ENCODE measurements around the gene WDR53.
"Not testable (repeated sequence)": the region's sequence is repeated elsewhere in the genome, so short reads cannot be mapped to it uniquely, and the experiment has no call there.

WDR53 gene

DNA sequence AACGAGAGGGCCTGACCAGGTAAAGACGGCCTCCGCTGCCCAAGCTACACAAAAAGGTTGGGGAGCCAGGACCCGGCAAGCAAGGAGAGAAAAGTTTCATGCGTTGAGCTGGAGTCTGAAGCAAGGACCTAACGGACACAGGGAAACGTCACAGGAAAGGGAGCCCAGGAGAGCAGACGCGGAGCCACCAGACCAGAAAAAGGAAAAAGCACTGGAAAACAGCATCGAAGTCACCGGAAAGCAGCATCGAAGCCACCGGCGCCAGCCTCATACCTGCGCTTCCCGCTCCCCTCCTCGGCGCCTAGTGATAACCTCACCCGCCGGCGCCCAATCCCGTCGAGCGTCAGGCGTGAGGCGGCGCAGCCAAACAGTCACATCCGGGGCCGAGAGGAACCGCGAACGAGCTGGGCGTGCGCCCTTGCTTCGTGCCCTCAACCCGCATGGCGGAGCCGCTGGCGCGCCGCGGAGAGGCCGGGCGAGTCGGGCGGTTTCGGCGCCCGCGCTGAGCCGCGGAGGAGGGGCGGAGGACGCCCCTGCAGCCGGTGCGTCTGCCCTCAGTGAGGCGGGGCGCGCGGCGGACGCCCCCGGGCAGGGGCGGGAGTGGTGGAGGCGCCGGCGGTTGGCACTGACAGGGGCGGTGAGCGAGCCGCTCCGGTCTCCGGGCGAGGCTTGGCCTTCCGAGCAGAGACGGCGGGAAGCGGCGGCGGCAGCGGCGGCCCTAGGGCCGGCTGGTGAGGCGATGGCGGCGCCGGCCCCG lies at the start of gene WDR53, which contains the start of gene FBXO45:
TSS of gene WDR53 (minus strand) at position 309 of the 757 bp plus-strand sequence. CDS start 7,079 bp downstream, outside the sequence.
TSS of gene FBXO45 (plus strand) at position 415 of the 757 bp plus-strand sequence. CDS start at position 740, 325 bp downstream.
- no peaks in the 10 kb centered on the region for H3K27me3 ChIP-seq (ENCODE audit: insufficient read depth, low read length)
- peak within 1 kb of the TSS; percentile 33; the same call in 1 of the 2 replicates for H3K27ac ChIP-seq (ENCODE audit: low read depth, low read length)
- H3K4me1 ChIP-seq (ENCODE audit: control insufficient read depth, insufficient read depth, low read length, unreplicated experiment): peaks cover 20% of the 10 kb centered on the region
- H3K79me2 ChIP-seq (ENCODE audit: control insufficient read depth, insufficient read depth, low read length, unreplicated experiment): peaks cover 54% of the 10 kb centered on the region
- no peaks in the 10 kb centered on the region for H3K36me3 ChIP-seq (ENCODE audit: insufficient read depth, low read length)
- H2AFZ ChIP-seq (ENCODE audit: low read length, unreplicated experiment): peak within 1 kb of the TSS; percentile 93
- peak within 1 kb of the TSS; percentile 89 for H3K4me3 ChIP-seq (ENCODE audit: low read depth, low read length)

DNA sequence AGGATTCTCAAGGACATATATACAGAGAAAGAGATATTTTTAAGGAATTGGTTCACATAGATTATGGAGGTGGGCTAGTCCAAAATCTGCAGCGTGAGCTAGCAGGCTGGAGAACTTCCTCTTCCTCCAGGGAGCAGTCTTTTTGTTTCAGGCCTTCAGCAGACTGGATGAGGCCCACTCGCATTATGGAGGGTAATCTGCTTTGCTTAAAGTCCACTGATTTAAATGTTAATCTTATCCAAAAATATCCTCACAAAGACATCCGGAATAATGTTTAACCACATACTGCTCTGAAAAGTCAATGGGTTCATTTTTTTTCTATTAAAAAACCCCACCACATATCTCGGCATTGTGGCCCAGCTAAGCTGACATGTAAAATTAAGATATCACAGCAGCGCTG lies 48.9 kb upstream of the WDR53 start:
- no peak overlapping the region for H3K27ac ChIP-seq (ENCODE audit: low read depth, low read length)
- H2AFZ ChIP-seq (ENCODE audit: low read length, unreplicated experiment): no peak overlapping the region
- no peaks in the 10 kb centered on the region for H3K4me1 ChIP-seq (ENCODE audit: control insufficient read depth, insufficient read depth, low read length, unreplicated experiment)
- H3K79me2 ChIP-seq (ENCODE audit: control insufficient read depth, insufficient read depth, low read length, unreplicated experiment): no peaks in the 10 kb centered on the region
- H3K4me3 ChIP-seq (ENCODE audit: low read depth, low read length): no peak overlapping the region
- no peaks in the 10 kb centered on the region for H3K36me3 ChIP-seq (ENCODE audit: insufficient read depth, low read length)
- no peaks in the 10 kb centered on the region for H3K27me3 ChIP-seq (ENCODE audit: insufficient read depth, low read length)

DNA sequence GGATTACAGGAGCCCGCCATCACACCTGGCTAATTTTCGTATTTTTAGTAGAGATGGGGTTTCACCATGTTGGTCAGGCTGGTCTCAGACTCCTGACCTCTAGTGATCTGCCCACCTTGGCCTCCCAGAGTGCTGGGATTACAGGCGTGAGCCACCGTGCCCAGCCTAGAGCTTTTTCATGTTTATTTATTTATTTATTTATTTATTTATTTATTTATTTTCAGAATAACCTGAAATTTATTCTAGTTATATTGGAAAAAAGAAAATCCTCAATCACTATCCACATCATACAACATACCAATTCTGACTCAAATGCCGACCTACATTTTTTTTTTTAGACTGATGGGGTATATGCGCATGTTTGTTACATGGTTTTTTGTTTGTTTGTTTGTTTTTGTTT lies 46.9 kb upstream of the WDR53 start:
- H3K27me3 ChIP-seq (ENCODE audit: insufficient read depth, low read length); H3K4me3 ChIP-seq (ENCODE audit: low read depth, low read length): not testable (repeated sequence)

DNA sequence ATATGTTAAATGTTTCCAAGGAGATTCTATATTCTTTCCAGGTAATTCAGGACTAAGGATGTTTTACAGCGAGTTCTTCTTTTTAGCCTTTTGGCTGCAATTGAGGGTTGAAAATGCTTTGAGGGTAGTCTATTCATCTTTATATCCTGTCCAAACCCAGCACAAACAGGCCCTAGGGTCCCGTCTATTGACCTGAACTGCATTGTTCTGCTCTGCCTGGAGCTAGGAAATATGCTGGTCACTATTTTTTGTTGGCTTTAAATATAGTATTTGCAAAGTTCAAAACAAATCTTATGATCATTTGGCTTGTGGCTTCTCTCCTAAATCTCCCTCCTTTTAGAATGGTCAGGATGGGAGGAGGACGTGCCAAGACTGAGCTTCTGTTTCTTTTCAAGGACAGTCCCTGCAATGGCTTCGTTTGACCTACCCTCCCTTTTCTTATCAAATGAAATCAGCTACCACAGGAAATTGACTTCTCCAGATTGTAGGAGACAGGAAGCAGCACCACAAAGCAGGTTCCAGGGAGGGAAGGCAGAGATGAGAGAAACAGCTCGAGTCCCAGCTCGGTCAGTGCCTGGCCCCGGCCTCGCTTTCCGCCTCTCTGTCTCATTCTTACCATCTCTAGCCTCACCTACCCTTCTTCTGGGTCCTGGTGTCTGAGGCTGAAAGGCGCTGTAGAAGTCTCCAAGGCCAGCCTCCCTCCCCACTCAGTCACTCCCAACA lies 43.6 kb upstream of the WDR53 start:
- Histone ChIP-seq H3K4me1 (ENCODE audit: control insufficient read depth, insufficient read depth, low read length, unreplicated experiment) (peaks cover 5% of the 10 kb centered on the region), H3K27me3 (ENCODE audit: insufficient read depth, low read length) (no peaks in the 10 kb centered on the region), H2AFZ (ENCODE audit: low read length, unreplicated experiment) (no peak overlapping the region), H3K36me3 (ENCODE audit: insufficient read depth, low read length) (no peaks in the 10 kb centered on the region), H3K27ac (ENCODE audit: low read depth, low read length) (no peak overlapping the region), H3K4me3 (ENCODE audit: low read depth, low read length) (no peak overlapping the region), H3K79me2 (ENCODE audit: control insufficient read depth, insufficient read depth, low read length, unreplicated experiment) (no peaks in the 10 kb centered on the region)

More for the DNA sequence above, 46.9 kb upstream of the WDR53 start:
- H2AFZ ChIP-seq (ENCODE audit: low read length, unreplicated experiment); H3K4me1 ChIP-seq (ENCODE audit: control insufficient read depth, insufficient read depth, low read length, unreplicated experiment); H3K79me2 ChIP-seq (ENCODE audit: control insufficient read depth, insufficient read depth, low read length, unreplicated experiment); H3K36me3 ChIP-seq (ENCODE audit: insufficient read depth, low read length); H3K27ac ChIP-seq (ENCODE audit: low read depth, low read length): not testable (repeated sequence)

DNA sequence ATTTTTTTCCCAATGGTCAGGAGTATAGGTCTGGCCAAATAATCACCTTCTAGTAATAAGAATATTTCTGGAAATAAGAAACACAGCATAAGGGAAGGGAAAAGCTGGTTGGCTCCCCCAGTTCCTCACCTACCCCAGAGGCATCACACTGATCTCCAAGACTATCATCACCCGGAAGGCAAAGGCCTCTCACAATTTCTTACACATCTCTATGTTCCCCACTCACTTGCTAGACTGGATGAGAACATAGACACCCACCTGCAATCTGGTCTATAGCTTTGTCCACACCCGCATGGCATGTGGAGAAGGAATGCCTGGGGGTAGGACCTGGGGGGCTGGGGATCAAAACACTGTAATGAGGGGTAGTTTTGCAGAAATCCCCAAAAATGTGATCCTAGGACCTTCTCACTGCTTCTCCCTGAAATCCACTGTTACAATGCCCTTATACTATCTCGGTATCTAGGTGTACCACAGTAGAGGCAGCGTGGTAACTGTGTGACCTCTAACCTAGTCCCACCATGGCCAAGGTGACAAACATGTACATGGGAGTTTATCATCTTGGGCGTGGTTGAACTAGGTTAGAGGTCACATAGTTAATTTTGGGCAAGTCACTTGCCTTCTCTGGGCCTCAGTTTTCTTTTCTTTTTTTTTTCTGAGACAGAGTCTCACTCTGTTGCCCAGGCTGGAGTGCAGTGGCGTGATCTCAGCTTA lies 41.6 kb upstream of the WDR53 start:
- Histone ChIP-seq H3K4me1 (ENCODE audit: control insufficient read depth, insufficient read depth, low read length, unreplicated experiment) (peaks cover 5% of the 10 kb centered on the region), H3K36me3 (ENCODE audit: insufficient read depth, low read length) (no peaks in the 10 kb centered on the region), H2AFZ (ENCODE audit: low read length, unreplicated experiment) (peak overlapping the region; percentile 40), H3K27ac (ENCODE audit: low read depth, low read length) (no peak overlapping the region), H3K79me2 (ENCODE audit: control insufficient read depth, insufficient read depth, low read length, unreplicated experiment) (no peaks in the 10 kb centered on the region), H3K27me3 (ENCODE audit: insufficient read depth, low read length) (no peaks in the 10 kb centered on the region), H3K4me3 (ENCODE audit: low read depth, low read length) (no peak overlapping the region)

DNA sequence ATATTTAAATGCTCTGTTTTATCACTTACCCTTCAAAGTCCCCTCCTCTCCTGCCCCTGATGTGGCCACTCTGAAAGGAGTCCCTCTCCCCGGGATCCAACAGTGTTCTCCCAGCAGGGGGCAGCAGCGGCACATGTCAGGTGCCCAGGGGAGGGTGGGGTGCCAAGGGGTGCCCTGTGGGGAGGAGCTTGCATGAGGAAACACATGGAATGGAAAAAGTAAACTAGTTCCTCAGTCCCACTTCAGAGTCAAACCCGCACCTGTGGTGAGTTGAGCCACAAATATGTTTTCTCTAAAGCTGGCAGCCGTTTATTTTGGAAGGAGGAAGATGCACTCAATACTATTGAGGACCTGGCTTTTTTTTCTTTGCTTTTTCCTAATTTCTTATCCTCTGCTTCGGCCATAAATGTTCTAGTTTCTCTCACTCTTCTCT lies 41.0 kb upstream of the WDR53 start:
- Histone ChIP-seq H3K36me3 (ENCODE audit: insufficient read depth, low read length) (no peaks in the 10 kb centered on the region), H3K79me2 (ENCODE audit: control insufficient read depth, insufficient read depth, low read length, unreplicated experiment) (no peaks in the 10 kb centered on the region), H3K4me1 (ENCODE audit: control insufficient read depth, insufficient read depth, low read length, unreplicated experiment) (peaks cover 5% of the 10 kb centered on the region), H3K4me3 (ENCODE audit: low read depth, low read length) (no peak overlapping the region), H2AFZ (ENCODE audit: low read length, unreplicated experiment) (no peak overlapping the region), H3K27me3 (ENCODE audit: insufficient read depth, low read length) (no peaks in the 10 kb centered on the region), H3K27ac (ENCODE audit: low read depth, low read length) (no peak overlapping the region)

DNA sequence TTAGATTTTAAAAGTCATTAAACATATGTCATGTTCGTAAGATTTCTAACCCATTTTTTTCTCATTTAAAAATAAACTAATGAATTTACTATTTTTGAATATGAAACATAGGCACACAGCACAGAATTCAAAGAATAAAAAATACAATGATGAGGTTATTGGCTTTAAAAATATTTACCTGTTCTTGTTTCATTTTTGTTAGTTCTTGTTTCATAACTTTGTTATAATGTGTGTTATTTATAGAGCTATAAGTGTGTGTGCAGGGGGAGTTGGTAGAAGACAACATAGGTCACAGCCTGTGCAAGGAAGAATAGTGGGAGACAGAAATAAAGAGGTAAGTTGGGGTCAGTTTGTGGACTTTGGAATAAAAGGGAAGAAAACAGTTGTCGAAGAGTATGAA lies 40.3 kb upstream of the WDR53 start:
- Histone ChIP-seq H3K27me3 (ENCODE audit: insufficient read depth, low read length) (no peaks in the 10 kb centered on the region), H2AFZ (ENCODE audit: low read length, unreplicated experiment) (no peak overlapping the region), H3K36me3 (ENCODE audit: insufficient read depth, low read length) (no peaks in the 10 kb centered on the region), H3K4me1 (ENCODE audit: control insufficient read depth, insufficient read depth, low read length, unreplicated experiment) (peaks cover 5% of the 10 kb centered on the region), H3K4me3 (ENCODE audit: low read depth, low read length) (no peak overlapping the region), H3K79me2 (ENCODE audit: control insufficient read depth, insufficient read depth, low read length, unreplicated experiment) (no peaks in the 10 kb centered on the region), H3K27ac (ENCODE audit: low read depth, low read length) (no peak overlapping the region)

DNA sequence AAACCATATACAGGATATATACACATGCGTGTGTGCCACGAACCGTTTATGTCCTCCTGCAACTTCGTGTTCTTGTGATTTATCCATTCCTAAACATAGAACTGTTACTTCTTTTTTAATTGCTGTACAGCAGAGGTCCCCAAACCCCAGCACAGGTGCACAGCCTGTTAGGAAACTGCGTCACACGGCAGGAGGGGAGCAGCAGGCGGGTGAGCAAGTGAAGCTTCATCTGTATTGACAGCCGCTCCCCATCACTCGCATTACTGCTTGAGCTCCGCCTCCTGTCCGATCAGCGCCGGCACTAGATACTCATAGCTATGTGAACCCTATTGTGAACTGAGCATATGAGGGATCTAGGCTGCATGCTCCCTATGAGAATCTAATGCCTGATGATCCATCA lies 36.2 kb upstream of the WDR53 start:
- Histone ChIP-seq H3K36me3 (ENCODE audit: insufficient read depth, low read length) (no peaks in the 10 kb centered on the region), H2AFZ (ENCODE audit: low read length, unreplicated experiment) (no peak overlapping the region), H3K4me1 (ENCODE audit: control insufficient read depth, insufficient read depth, low read length, unreplicated experiment) (no peaks in the 10 kb centered on the region), H3K27me3 (ENCODE audit: insufficient read depth, low read length) (no peaks in the 10 kb centered on the region), H3K27ac (ENCODE audit: low read depth, low read length) (no peak overlapping the region), H3K79me2 (ENCODE audit: control insufficient read depth, insufficient read depth, low read length, unreplicated experiment) (no peaks in the 10 kb centered on the region), H3K4me3 (ENCODE audit: low read depth, low read length) (no peak overlapping the region)

DNA sequence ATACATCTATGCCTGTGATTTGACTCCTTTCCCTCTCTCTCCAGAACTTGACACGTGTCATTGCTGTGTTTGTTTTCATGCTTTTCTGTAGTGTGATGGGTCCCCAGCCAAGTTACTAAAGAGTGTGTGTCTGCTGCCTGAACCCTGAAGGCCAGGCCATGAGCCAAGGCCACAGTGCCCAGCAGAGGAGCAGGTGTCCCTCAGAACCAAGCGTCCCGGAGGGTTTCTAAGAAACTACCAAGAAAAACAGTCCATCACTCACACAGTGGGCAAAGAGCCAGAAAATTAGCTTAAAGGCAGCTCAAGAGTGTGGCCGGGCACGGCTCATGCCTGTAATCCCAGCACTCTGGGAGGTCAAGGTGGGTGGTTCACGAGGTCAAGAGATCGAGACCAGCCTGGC lies 35.3 kb upstream of the WDR53 start:
- Histone ChIP-seq H3K27me3 (ENCODE audit: insufficient read depth, low read length) (no peaks in the 10 kb centered on the region), H2AFZ (ENCODE audit: low read length, unreplicated experiment) (no peak overlapping the region), H3K27ac (ENCODE audit: low read depth, low read length) (no peak overlapping the region), H3K79me2 (ENCODE audit: control insufficient read depth, insufficient read depth, low read length, unreplicated experiment) (no peaks in the 10 kb centered on the region), H3K4me1 (ENCODE audit: control insufficient read depth, insufficient read depth, low read length, unreplicated experiment) (no peaks in the 10 kb centered on the region), H3K4me3 (ENCODE audit: low read depth, low read length) (no peak overlapping the region), H3K36me3 (ENCODE audit: insufficient read depth, low read length) (no peaks in the 10 kb centered on the region)

DNA sequence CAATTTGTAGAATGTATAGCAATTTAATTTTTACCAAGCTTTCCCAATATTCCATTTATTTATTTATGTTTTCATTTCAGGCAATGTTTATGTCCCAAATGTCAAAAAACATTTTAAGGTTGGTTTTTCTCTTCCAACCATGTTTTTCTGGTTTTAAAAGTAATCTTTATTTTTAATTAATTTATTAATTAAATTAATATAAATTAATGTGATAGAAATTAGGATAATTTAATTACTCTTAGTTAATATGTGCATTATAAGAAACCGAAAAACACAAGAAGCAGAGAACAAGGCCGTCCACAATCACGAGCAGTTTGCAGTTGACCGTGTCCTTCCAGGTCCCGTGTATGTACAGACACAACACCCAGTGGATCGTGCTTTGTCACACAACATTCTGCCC lies 34.3 kb upstream of the WDR53 start:
- Histone ChIP-seq H3K36me3 (ENCODE audit: insufficient read depth, low read length) (no peaks in the 10 kb centered on the region), H2AFZ (ENCODE audit: low read length, unreplicated experiment) (no peak overlapping the region), H3K4me1 (ENCODE audit: control insufficient read depth, insufficient read depth, low read length, unreplicated experiment) (no peaks in the 10 kb centered on the region), H3K27ac (ENCODE audit: low read depth, low read length) (no peak overlapping the region), H3K27me3 (ENCODE audit: insufficient read depth, low read length) (no peaks in the 10 kb centered on the region), H3K4me3 (ENCODE audit: low read depth, low read length) (no peak overlapping the region), H3K79me2 (ENCODE audit: control insufficient read depth, insufficient read depth, low read length, unreplicated experiment) (no peaks in the 10 kb centered on the region)

All from ACC112 (cell line).